ENCODE measurements around the gene RGS10. TPM values are rescaled to one million over a fixed set of nuclear protein-coding genes. Genes with fewer than 3 reads are reported as not detected.

Gene RGS10
- total and polyA plus RNA-seq, 2 of the 8 experiments (the other 6 are each of a cell fraction or from before 2014, with no cell fraction given), result 5.5 to 13.1 TPM

GRCh38 chr10:119526621-119527592 lies 15.6 kb downstream of the RGS10 start (continued):
- TF ChIP-seq ZNF274 (IDR thresholded peaks at IDR 0.05; ENCODE audit: borderline replicate concordance, extremely low read depth, low read length), result no peak
- TF ChIP-seq, protein P1, sequence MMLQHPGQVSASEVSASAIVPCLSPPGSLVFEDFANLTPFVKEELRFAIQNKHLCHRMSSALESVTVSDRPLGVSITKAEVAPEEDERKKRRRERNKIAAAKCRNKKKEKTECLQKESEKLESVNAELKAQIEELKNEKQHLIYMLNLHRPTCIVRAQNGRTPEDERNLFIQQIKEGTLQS (IDR thresholded peaks at IDR 0.05; ENCODE audit: insufficient read depth, low read depth, low read length), result no peak
- no peak for TF ChIP-seq KDM5A (IDR thresholded peaks at IDR 0.05; ENCODE audit: low read length)

All from H1 (cell line).